ENCODE measurements around the gene PLCE1. TPM values are rescaled to one million over a fixed set of nuclear protein-coding genes. Genes with fewer than 3 reads are reported as not detected.

The PLCE1 gene
- total RNA-seq, 1 donor from 2014 or later = 4.6 TPM

- DNase-seq (no peak), ATAC-seq (peak; percentile 11)
- intact Hi-C loops (cut with micrococcal nuclease) = no loop called here
Measured at GRCh38 chr10:94012834-94013233, 19.1 kb downstream of the PLCE1 start.

DNA sequence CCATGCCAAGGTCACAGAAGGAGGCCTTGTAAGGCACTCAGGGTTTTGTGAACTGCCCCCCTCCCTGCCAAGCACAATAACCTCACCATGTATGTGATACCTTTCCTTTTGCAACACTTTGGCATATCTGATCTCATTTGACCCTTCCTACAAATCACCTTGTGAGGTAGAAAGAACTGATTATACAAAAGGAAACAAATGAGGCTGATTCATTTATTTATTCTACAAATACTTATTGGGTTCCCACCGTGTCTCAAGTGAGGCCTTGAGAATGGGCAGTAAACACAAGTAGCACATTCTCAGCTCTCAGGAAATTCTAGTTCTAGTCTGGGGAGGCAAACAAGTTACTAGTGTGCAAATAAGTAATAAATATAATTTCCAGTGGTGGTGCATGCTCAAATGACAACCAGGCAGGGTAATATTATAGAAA is 19.6 kb downstream of the PLCE1 start:
- DNase-seq (no peak), ATAC-seq (no peak)
- intact Hi-C loops (cut with micrococcal nuclease) = no loop called here

- ATAC-seq (no peak), DNase-seq (no peak)
- intact Hi-C loops (cut with micrococcal nuclease) = no loop called here
Measured at GRCh38 chr10:94014304-94014703, 20.6 kb downstream of the PLCE1 start.

DNA sequence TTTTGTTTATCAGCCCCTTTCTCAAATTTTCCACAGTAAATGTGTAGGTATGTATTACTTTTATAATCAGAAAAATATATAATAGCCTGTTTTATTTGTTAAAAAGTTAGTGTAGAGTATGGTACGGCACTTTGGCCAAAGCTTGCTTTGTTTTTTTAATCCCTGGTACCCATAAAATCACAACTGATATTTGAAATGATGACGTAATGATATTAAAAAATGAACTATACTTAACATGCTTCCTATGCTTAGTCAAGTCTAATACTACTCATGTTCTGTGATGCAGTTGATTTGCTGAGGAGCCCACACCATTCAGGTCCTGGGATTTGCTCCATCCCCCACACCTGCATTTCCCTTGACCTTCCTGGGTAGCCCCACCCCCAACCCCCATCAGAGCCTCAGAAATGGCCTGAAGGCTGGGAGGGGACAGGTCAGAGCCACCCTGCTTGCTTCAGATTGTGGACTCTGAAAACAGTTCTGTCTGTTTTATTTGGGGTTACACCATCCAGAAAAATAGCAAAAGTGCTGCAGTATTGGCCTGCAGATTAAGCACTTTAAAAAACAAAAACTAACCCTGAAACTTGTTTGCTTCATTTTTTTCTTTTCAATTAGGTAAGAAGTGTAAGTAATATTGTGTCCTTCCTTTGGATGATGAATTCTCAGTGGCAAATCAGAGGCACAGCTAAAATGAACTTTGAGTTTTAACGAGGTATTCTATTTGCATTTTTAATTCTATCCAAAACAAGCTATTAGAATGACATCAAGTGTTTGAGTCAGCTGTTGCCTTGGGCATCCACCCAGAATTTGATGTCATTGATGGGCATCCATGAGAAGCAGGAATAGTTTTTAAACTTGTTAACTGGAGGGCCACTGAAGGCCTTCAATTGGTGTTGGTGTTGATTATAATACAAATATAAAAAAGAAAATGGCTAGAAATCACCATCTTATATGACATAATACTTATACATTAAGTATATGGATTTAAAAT is 23.3 kb downstream of the PLCE1 start:
- ATAC-seq (no peak), DNase-seq (no peak)
- intact Hi-C loops (cut with micrococcal nuclease) = no loop called here

GRCh38 chr10:94018107-94018506 is 24.4 kb downstream of the PLCE1 start:
- DNase-seq (no peak), ATAC-seq (no peak)
- intact Hi-C loops (cut with micrococcal nuclease) = no loop called here

DNA sequence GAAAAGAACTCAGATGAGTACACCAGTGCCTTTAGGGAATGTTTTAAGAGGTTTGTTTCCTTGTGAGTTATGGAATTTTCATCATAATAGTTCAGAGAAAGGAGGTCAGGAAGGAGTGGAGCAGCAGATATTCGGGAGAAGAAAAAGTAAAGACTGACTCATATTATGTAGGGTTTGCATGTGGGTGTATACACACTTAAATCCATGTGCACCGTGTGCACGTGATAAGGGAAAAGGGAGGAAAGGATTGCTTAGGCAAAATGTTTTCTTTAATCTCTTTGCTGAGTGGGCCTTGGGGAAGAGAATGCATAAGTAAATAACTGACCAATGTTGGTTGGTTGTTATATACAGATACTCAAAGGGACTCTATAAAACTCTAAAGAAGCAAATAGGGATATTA is 30.2 kb downstream of the PLCE1 start:
- intact Hi-C loops (cut with micrococcal nuclease) = no loop called here
- DNase-seq (no peak), ATAC-seq (no peak)

GRCh38 chr10:94024407-94024806 is 30.7 kb downstream of the PLCE1 start:
- ATAC-seq = no peak
- intact Hi-C loops (cut with micrococcal nuclease) = no loop called here
- DNase-seq = no peak

GRCh38 chr10:94025806-94026205 is 32.1 kb downstream of the PLCE1 start:
- ATAC-seq = no peak
- intact Hi-C loops (cut with micrococcal nuclease) = no loop called here
- DNase-seq = no peak

- intact Hi-C loops (cut with micrococcal nuclease) = no loop called here
- DNase-seq = no peak
- ATAC-seq = no peak
Measured at GRCh38 chr10:94027197-94027596, 33.5 kb downstream of the PLCE1 start.

DNA sequence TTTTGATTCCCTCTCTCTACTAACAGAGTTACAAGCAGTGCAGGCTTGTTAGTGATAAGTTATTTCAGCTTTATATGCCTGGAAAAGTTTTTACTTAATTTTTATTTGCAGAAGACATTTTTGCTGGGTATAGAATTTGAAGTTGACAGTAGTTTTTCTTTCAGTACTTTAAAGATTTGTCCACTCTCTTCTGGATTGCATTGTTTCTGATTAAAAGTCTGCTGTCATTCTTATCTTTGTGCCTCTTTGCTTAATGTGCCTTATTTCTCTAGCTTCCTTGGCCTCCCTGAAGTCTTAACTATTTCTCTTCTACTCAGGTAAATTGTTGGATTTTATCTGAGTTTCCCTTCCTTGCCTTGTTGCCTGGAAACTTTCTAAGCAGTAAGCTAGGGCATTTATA is 36.2 kb downstream of the PLCE1 start:
- intact Hi-C loops (cut with micrococcal nuclease) = no loop called here
- no peak for ATAC-seq
- no peak for DNase-seq

DNA sequence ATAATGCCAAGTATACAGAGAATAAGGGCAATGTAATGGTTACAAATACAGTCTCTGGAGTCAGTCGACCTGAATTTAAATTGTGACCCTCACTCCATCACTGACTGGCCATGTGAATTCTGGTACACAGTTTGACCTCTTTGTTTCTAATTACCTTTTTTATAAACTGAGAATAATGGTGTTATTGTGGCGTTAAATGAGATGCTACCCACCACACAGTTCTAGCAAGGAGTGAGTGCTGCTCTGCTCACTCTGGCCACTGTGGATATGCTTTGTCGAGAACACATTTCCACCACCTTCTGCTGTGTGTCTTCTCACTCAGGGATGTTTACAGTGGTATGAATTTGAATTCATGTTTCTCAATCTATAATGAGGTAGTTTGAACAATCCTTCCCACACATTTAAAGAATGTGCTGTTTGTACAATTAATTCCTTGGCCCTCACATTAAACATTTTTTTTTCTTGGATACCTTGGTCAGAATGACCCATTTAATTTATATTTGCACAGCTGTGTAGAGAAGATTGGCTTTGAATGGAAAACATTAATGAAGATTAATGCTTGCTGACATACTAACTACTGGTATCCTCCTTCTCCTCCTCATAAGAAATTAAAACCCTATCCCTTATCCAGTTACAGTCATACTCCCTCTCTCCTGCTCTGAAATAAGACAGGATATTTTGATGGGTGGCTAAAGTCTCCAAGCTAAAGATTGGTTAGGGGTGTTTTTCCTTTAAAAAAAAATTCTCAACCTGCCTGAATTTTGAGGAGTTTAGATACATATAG is 42.4 kb downstream of the PLCE1 start:
- ATAC-seq = no peak
- intact Hi-C loops (cut with micrococcal nuclease) = no loop called here

DNA sequence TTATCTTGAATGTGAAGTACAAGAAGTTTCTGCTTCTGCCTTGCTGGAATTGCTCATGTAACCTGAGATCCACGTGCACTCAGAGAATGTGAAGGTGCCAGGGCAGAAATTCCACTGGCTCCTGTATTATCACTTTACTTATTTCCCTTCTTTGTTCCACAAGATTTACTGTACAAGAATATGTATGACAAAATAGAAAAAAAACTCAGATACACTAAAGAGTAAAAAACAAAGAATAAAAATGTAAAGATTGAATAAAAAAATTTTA is 43.0 kb downstream of the PLCE1 start:
- DNase-seq (no peak), ATAC-seq (no peak)
- intact Hi-C loops (cut with micrococcal nuclease) = no loop called here

More for the DNA sequence above, 42.4 kb downstream of the PLCE1 start:
- DNase-seq = no peak

- intact Hi-C loops (cut with micrococcal nuclease) = no loop called here
- ATAC-seq = no peak
- DNase-seq = no peak
Measured at GRCh38 chr10:94037286-94037685, 43.6 kb downstream of the PLCE1 start.

DNA sequence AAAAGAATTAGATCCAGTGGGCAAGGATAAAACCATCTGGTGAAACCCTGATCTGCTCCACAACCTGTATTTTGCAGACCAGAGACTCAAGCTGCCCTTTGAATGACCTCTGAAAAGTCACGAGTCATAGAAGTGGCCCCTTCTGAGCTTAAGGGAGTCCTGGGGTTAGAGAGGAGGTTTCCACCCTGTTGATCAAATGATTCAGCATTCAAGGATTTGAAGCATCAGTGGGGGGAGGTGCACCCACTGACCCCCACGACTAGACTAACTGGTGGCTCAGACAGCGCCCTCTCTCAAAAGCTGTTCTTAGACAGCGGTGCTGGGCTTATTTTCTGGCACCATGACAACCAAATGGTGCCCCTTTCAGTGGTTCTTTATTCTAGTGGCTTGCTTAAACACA is 44.3 kb downstream of the PLCE1 start:
- DNase-seq = no peak
- no peak for ATAC-seq
- intact Hi-C loops (cut with micrococcal nuclease) = no loop called here

DNA sequence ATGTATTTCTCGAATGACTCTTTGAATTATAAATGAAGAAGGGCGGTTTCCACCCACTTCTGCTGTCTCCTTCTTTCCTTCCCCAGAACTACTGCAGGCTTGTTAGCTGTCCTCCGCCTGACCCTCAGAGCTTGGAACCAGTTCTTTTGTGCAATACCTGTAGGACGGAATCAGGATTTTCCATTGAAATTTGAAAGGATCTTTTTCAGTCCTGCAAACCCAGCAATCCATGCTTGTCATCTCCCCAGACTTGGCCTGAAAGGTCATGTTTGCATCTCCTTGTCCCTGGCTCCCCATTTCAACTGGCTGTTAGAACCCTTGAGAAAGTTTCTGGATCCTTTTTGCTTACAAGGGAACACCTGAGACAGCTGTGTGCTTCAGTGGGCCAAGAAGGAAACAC is 47.5 kb downstream of the PLCE1 start:
- no peak for DNase-seq
- intact Hi-C loops (cut with micrococcal nuclease) = no loop called here
- ATAC-seq = no peak

DNA sequence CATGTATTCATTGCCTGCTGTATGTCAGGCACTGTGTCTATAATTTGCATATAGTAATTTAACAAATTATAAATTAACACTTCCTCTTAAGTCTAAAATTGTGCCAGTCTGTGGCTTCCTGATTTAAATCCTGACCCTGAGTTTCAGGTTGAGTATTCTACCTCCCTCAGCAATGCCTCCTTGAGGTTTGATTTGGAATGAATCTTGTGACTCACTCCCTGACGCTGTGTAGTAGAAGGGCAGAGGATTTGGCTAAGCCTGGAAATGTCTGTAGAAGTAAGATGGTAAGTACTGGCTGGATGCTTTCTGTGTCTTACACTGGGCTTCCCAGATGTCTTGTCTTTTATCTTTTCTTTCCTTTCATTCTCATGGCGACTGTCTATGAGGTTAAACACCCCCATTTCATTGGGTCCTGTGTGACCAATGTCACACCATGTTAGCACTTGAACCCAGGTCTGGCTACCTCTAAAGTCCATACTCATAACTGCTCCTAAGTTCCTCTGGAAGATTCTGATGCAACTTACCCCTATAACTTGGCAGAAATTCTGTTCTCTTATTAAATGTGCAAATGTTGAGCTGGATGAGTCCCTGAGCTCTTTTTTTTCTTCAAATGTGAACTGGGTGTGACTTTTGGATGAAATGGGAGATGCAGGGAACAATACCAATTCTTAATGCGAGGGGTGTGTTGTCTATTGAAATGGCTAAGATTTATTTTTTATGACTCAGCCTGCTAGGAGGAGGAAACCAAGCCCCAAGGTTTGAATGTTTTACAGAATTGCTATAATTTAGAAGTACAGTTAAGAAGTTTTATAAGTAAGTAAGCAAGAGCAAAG is 48.5 kb downstream of the PLCE1 start:
- ATAC-seq = no peak
- no peak for DNase-seq
- intact Hi-C loops (cut with micrococcal nuclease) = no loop called here

GRCh38 chr10:94042834-94043175 is 49.1 kb downstream of the PLCE1 start:
- no peak for DNase-seq
- ATAC-seq = no peak
- intact Hi-C loops (cut with micrococcal nuclease) = no loop called here
